ENCODE results near the gene GARIN5B.

The GARIN5B gene

DNA sequence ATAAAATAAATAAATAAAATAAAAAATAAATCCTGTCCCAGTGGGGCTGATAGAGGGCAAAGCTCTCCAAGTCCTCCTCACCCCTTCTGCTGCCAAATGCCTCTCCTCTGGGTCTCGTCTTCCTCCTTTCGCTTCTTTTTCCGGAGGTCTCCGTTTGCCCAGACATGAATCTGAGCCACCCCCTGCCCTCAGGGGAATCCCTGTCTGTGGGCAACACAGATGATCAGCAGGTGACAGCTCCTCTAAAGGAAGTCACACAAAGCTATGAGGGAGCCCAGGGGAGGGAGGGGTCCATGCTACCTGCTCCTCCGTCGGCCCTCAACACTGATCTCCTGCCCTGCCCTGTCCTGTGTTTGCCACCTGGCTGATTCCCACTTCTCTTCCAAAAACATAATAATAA, 38.4 kb downstream of the GARIN5B start:
- no peak for DNase-seq (ENCODE audit: low read depth, low spot score)

DNA sequence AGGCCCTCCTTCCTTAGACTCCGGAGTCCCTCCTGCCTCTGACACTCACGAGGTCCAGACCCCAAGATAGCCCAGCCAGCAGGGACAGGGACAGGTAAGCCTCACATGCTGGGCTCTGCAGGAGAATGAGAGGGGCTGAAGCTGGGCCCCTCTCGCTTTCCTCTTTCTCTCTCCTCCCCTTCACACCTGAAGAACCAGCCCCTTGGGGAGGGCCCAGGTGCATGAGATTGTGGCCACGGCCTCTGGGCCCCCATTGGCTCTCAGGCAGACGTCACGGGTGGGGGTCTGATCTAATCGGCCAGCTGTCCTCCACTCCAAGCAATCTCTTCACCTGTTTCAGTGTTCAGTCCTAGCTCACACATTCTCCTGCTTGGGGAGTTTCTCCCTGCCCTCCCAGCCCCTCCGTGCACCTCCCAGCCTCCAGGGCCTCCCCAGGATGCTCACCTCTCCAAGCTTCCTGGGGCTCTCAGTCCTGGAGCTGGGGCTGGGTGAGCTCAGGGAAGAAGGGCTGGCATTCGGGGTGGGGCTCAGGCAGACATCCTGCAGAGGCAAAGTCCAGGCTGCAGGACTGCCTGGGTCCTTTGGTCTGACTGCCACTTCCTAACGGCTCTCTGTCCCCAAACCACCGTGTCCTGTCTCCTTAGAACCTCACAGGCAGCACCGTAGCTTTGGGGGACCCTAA, 40.7 kb downstream of the GARIN5B start:
- no peak for DNase-seq (ENCODE audit: low read depth, low spot score)

DNA sequence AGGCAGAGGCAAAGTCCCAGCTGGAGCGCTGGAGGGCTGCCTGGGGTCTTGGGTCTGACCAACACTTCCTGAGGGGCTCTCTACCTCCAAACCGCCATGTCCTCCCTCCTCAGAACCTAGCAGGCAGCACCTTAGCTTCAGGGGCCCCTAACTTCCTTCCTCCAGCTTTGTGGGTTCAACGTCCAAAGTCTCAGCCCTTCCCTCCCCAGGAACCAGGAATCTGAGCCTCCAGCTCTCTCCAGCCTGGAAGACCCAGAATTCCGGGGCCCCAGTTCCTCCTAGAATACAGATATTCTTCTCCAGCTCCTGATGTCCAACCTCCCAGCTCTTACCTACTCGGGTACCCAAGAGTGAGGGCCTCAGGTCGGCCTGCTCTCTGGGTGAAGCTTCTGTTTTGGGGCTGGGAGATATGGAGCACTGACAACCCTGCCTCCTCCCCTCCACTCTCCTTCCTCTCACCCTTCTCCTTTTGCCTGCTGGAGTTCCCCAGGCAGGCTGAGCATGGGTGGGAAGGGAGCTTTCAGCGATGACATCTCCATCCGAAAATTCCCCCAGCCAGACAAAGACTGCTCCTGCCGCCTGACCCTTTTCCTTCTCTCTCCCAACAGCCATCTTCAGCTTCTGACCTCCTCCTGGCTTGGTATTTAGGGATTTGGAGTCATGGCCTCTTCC, 41.5 kb downstream of the GARIN5B start:
- no peak for DNase-seq (ENCODE audit: low read depth, low spot score)

DNA sequence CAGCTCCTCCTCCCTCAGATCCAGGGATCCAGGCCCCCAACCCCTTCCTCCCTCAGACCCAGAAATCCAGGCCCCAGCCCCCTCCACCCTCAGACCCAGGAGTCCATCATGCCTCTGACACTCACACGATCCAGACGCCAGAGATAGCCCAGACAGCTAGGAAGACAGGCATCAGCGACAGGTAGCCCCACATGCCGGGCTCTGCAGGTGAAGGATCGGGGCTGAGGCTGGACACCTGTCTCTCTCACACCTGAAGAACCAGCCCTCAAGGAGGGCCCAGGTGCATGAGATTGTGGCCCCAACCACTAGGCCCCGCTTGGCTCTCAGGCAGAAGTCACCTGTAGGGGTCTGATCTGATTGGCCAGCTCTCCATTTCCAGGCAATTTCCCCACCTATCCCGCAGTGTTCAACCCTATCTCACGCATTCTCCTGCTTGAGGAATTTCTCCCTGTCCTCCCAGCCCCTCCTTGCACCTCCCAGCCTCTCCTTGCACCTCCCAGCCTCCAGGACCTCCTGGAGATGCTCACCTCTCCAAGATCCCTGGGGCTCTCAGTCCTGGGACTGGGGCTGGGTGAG, 42.1 kb downstream of the GARIN5B start:
- no peak for DNase-seq (ENCODE audit: low read depth, low spot score)

DNA sequence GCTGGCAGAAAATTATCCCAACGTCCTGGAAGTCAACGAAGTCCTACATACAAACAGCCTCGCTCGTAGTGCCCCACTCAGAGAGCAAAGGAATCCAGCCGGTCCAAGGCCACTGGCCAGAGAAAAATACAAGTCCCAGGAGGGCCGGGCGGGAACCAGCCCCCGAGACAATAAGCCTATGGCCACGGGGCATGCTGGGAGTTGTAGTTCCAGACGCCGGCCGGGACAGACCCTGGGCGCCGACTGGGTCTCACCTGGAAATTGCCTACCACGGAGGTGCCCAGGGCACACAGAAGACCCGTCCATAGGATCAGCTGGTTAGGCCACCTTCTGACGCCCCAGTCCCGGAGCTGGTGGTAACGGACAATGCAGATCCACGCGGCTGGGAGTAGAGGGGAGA, 43.3 kb downstream of the GARIN5B start:
- no peak for DNase-seq (ENCODE audit: low read depth, low spot score)

DNA sequence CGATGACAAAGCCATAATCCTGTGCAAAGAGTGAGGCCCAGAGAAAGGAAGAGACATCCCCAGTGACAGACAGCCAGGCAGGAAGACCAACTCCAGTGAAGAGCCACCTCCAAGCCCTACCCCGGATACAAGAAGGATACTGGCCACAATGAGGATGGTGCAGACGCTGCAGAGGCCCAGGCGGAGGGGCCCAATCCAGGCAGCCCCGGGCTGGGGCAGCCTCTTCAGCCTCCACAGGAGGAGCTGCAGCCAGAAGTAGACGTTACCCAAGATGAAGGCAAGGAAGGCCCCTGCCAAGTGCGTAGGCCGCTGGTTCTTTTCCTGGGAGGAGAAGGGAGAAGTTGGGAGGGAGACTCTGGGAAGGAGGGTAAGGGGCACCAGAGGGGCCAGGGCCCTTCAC, 46.4 kb downstream of the GARIN5B start:
- DNase-seq (ENCODE audit: low read depth, low spot score), result no peak

DNA sequence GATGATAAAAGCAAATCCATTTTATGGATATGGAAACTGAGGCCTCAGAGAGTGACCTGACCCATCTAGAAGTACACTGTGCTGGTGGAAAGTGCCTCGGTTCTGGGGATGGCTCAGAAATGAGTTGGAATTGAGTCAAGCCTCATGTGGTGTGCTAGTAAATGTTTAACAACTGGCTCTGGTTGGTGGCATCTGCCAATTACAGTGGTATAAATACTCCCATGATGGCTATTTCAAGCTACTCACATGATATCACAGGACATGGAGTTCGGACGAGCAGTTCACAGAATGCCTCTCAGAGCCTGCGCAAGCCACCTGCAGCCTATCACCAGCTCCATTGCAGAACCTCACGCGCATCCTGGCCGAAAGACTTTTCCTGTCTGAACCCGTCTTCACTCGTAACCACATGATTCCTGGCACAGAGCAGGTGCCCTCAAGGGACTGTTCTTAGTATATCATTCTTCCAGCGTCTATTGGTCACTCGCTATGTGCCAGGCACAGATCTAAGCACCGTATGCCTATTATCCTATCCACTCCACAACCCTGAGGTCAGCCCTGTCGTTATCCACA, 47.0 kb downstream of the GARIN5B start:
- DNase-seq (ENCODE audit: low read depth, low spot score), result no peak

DNA sequence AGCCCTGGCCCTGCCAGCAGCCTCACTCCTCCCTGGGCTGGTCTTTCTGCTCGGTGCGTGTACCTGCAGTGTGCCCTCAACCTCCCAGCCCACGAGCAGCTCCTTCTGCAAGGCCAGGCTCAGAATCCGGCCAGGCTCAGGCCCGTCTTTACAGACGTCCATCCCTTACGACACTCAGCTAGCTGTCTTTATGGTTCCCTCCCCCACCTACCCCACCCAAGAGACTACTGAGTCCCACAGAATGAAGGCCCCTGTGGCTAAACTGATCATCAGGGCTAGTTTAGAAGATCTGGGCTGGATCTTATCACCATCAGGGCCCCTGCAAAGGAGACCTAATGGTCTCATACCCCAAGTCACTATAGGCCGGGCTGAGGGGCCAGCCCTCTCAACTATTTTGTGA, 48.7 kb downstream of the GARIN5B start:
- no peak for DNase-seq (ENCODE audit: low read depth, low spot score)

DNA sequence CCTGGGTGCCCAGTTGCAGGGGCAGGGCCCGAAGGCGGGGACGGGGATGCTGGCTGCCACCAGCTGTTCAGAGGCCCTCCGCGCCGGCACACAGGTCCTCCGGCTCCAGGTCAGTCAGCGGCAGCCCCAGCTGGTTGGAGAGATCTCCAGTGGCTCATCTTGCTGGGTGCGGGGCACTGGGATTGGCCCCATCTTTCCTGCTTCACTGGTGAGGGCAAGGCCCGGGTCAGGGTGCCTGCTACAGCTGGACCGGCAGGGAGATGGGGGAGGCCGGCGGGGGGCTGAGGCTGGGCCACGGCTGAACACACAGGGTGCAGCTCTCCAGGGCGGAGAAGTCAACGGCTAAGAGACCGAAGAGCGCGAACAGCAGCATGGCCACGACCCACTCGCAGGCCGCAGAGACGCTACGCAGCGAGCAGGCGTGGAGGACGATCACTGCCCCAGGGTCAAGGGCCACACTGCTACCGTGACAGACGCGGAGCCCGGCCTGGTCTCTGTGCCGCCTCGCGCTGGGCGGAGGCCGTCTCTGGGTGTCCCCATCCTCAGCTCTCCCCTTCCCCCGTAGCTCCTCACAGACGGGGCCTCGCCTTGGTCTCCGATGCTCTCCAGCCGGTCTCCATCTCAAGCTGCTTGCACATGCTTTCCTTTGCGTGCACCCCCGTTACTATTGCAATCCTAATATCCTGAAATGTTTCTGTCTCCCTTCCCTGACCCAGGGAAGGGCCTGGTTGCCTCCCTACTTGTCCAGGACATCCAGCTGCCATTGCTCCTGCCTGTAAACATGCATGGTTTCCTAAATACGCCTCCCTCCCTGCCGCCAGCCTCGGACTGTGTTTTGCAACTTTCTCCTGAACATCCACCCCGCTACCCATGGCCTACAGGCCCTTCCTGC, 50.2 kb downstream of the GARIN5B start:
- no peak for DNase-seq (ENCODE audit: low read depth, low spot score)

DNA sequence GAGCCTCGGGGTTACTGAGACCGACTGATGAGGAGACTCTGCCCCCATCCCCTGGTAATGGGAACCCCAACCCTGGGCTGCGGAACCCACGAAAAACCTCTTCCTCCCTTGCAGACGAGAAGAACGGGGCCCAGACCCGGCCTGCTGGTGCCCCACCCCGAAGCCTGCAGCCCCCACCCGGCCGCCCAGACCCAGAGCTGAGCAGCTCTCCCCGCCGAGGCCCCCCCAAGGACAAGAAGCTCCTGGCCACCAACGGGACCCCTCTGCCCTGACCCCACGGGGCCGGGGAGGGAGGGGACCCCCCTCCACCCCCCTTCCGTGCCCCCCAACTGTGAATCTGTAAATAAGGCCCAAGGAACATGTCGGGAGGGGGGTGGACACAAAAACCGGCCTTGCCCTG, 51.3 kb downstream of the GARIN5B start:
- no peak for DNase-seq (ENCODE audit: low read depth, low spot score)

DNA sequence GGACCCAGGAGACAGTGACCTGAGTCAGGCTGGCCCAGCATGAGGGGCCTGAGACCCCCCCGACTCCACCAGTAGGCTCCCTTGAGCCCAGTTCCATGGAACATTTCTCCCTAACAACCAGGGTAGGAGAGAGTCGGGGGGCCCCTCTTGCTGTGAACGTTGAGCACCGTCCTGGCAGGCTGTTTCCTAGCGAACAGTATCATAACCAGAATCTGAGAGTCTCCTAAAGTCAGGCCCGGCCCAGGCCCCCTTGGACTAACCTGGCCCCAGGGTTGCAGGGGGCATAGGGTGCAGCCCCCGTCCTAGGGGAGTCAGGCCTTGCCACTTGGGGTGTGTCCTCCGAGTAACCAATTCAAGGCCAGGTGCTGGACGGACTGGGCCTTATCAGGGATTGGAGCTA, 51.7 kb downstream of the GARIN5B start:
- no peak for DNase-seq (ENCODE audit: low read depth, low spot score)

DNA sequence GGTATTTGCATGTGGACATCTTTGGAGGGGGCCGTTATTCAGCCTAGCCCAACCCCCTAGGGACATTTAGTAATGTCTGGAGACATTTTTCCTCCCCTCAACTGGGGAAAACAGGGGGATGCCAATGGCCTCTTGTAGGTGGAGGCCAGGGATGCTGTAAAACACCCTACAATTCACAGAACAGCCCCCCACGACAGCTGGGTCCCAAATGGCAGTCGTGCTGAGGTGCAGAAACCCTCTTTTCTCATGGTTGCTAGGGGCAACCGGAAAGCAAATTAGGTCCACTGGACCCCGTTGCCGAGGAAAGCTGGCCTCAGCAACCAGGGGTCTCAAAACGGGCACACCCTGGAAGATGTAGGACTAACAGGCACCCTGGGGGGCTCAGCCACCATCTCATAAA, 52.6 kb downstream of the GARIN5B start:
- no peak for DNase-seq (ENCODE audit: low read depth, low spot score)

DNA sequence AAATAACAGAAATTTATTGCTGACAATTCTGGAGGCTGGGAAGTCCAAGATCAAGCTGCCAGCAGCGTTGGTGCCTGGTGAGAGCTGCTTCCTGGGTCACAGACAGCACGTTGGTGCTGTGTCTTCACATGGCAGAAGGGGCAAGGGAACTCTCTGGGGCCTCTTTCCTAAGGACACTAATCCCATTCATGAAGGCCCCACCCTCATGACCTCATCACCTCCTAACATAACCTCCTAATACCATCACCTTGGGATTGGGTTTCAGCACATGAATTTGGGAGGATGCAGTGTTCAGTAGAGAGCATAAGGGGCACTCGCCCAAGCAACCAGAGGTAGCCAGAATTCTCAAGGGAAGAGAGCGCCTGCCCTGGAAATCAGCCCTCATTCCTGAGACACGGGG, 53.6 kb downstream of the GARIN5B start:
- DNase-seq (ENCODE audit: low read depth, low spot score), result no peak

DNA sequence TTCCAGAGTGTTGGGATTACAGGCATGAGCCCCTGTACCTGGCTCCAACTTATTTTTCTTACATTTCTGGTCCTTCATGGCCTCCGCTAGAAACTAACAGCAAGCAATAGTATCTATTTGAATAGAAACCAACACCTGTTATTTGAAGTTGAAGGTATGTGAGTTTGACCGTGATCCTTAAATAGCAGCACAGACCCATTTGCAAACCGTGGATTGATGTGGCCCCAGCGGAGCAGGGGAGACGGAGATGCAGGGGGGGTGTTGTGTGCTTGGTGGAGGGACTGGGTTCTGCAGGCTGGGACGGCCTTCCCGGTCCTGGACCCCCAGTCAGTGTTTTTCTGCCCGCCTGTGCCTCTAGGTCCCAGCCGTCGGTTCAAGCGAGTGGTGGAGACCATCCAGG, 54.8 kb downstream of the GARIN5B start:
- no peak for DNase-seq (ENCODE audit: low read depth, low spot score)

DNA sequence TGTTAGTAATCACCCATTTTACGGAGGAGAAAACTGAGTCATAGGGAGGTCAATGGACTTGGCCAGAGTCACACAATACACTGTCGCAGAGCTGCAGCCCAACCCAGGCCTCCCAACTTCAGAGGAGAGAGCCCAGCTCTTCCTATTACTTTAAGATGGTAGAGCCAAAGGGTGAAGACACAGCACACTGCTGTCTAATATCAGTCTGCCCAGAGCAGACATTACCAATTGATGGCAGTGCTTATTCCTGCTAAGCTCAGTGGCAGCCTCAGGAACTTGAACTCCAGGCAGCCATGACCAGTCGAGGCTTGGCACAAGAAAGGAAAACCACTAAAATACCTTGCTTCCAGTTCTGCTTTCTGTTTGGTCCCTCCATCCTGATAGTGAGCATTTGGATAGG, 56.3 kb downstream of the GARIN5B start:
- DNase-seq (ENCODE audit: low read depth, low spot score), result no peak

DNA sequence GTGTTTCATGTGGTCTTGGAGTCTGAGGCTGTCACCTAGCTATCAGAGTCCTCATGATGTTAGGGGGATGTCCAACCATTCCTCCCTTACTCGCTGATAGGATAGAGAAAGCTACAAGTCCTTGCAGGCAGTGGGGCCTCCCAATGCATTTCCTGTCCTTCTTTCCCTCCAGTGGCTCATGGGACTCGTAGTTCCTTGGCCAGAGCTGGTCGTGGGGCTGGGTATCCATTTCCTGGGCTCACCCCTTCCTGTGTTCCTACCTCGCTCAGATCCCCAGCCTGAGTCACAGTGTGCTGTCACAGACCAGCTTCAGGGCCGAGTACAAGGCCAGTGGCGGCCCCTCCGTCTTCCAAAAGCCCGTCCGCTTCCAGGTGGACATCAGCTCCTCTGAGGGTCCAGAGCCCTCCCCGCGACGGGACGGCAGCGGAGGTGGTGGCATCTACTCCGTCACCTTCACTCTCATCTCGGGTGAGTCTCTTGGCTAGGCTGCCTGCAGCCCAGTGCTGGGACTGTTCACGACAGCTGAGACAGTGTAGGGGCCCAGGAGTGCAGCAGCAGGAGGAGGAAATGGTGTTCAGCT, 57.0 kb downstream of the GARIN5B start:
- DNase-seq (ENCODE audit: low read depth, low spot score), result no peak

DNA sequence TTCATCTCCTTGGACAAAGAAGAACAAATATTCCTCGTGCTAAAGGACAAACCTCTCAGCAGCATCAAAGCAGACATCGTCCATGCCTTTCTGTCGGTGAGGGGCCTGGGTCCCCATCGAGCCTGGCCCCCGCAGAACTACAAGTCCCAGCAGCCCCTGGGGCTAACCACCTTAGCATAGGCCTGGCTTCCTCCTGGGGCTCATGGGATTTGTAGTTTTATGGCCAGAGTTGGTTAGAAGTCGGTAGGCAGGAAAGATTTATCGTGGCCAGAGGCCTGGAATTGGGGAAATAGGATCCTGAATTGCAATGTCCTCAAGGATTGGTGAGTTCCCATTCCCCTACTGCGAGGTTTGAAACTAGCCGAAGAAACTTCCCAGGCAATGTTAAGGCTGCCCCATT, 57.6 kb downstream of the GARIN5B start:
- DNase-seq (ENCODE audit: low read depth, low spot score), result peak; percentile 21

DNA sequence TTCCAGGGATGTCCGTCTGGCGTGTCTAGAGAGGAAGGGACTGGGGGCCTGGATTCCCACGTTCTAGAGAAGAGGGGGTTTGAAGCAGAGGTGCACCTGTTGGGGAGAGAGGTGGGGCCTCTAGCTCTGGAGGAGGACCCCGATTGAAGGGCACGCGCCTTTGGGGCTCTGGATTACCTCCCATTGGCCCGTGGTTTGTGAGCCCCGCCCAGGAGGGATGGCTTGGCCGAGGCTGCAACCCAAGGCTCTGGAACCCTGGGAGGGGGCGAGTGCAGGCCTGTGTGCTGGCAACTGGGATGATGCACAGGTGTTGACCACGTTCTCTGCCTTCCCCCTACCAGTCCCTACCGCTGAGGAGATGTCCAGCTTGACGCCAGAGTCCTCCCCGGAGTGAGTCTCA, 58.1 kb downstream of the GARIN5B start:
- DNase-seq (ENCODE audit: low read depth, low spot score), result no peak

All from activated naive CD8-positive, alpha-beta T cell treated with anti-CD3 and anti-CD28 coated beads, Interleukin-2, amount 50 U/mL, for 16 hours (primary cell).